Measurements from ENCODE around the gene INA.

- TF ChIP-seq POLR2A (IDR thresholded peaks at IDR 0.05; ENCODE audit: low read length): no peak
- no peak for TF ChIP-seq GATA1 (IDR thresholded peaks at IDR 0.05; ENCODE audit: low read depth, low read length)
These were observed 565 bp upstream of the INA start for GRCh38 chr10:103276251-103276895.
